Panc1 (cell line): ENCODE results near the gene NLRC4. TPM values are rescaled to one million over a fixed set of nuclear protein-coding genes. Genes with fewer than 3 reads are reported as not detected.

Experiments
- ATAC-seq: fragments of 200-7000 bp; cut with Tn5 transposase; 2 replicates; pipeline ENCODE4 v1.9.1; 2020; ENCODE audit warnings: mild to moderate bottlenecking, moderate library complexity
- BruUV-seq: library from RNA; stranded (reverse); fragments of 400-500 nt; replicated peaks from 2 replicates; lab custom pipeline; 2021; lab: Mats Ljungman, UMichigan
- CTCF ChIA-PET: fragments of 300-600 bp; sonication (Branson Sonifier 250); formaldehyde crosslinking; loops from one replicate; lab custom pipeline; 2022; ENCODE audit warnings: antibody characterized with exemption; lab: Charles Lee
- POLR2A ChIA-PET: fragments of 300-600 bp; sonication (Branson Sonifier 250); formaldehyde crosslinking; loops from one replicate; lab custom pipeline; 2022; ENCODE audit warnings: antibody characterized with exemption; lab: Charles Lee
- DNase-seq: peaks from one replicate; pipeline ENCODE4 v3.0.0-alpha.2; 2010; ENCODE audit warnings: low read depth, low spot score
- H3K27ac ChIP-seq: 2 replicates; pipeline ENCODE4 v1.5.1; 2011; ENCODE audit warnings: mild to moderate bottlenecking, low read length, inconsistent platforms
- H3K27me3 ChIP-seq: fragments of 200-500 bp; sonication (Bioruptor generic); 2 replicates; pipeline ENCODE4 v1.6.0; 2014; ENCODE audit warnings: low read length, inconsistent platforms; ENCODE audit not compliant: control insufficient read depth, insufficient read depth
- H3K36me3 ChIP-seq: fragments of 200-500 bp; sonication (Bioruptor generic); 2 replicates; pipeline ENCODE4 v1.5.1; 2014; ENCODE audit warnings: inconsistent platforms, mild to moderate bottlenecking, low read length, moderate library complexity; ENCODE audit not compliant: control insufficient read depth, insufficient read depth
- H3K4me1 ChIP-seq: 2 replicates; pipeline ENCODE4 v1.5.1; 2011; ENCODE audit warnings: inconsistent platforms, mild to moderate bottlenecking, low read length, moderate library complexity; ENCODE audit not compliant: control insufficient read depth, insufficient read depth
- H3K4me3 ChIP-seq, 2 experiments: 2 replicates each; pipeline ENCODE4 v1.5.1; 2011 to 2012; ENCODE audit warnings: low read depth in 2 of 2, low read length in 2 of 2, mild to moderate bottlenecking in 2 of 2, inconsistent platforms in 1 of 2, moderate library complexity in 1 of 2
- H3K9me3 ChIP-seq: fragments of 200-500 bp; sonication (Bioruptor generic); 2 replicates; pipeline ENCODE4 v1.5.1; 2014; ENCODE audit warnings: low read depth, mild to moderate bottlenecking, inconsistent platforms, low read length, moderate library complexity; ENCODE audit not compliant: control insufficient read depth, insufficient read depth
- CTCF ChIP-seq: fragments of 450-650 bp; IDR thresholded peaks from 2 replicates; pipeline ENCODE4 v1.5.1; 2017; ENCODE audit warnings: mild to moderate bottlenecking
- POLR2AphosphoS5 ChIP-seq: IDR thresholded peaks from 2 replicates; pipeline ENCODE4 v1.6.1; 2012; ENCODE audit warnings: mild to moderate bottlenecking, low read depth, low read length, moderate library complexity
- REST ChIP-seq, 2 experiments: IDR thresholded peaks; 2 replicates each; pipeline ENCODE4 v1.6.1; 2011 to 2012; ENCODE audit warnings: low read depth in 2 of 2, control low read depth in 1 of 2, low read length in 1 of 2, mild to moderate bottlenecking in 1 of 2, moderate library complexity in 1 of 2; ENCODE audit not compliant: insufficient read depth in 1 of 2
- SIN3A ChIP-seq: IDR thresholded peaks from 2 replicates; pipeline ENCODE4 v1.6.1; 2012; ENCODE audit warnings: low read depth, mild to moderate bottlenecking, low read length, moderate library complexity, borderline replicate concordance; ENCODE audit not compliant: insufficient read depth
- TCF7L2 ChIP-seq: IDR thresholded peaks from 2 replicates; pipeline ENCODE4 v1.6.1; 2011; ENCODE audit warnings: mild to moderate bottlenecking, low read depth, low read length, inconsistent platforms
- in situ Hi-C: cut with HindIII; loops from 2 replicates; pipeline ENCODE4 v1.10.0; 2016; ENCODE audit warnings: low sequenced_read_pairs, low pct_unique_long_range_greater_than_20kb
- intact Hi-C: fragments of 100-400 bp; cut with micrococcal nuclease; formaldehyde crosslinking; loops from one replicate; pipeline ENCODE4 v1.10.0; 2022; ENCODE audit not compliant: unreplicated experiment
- total RNA-seq: library from RNA; stranded (reverse); gene quantifications from one replicate; pipeline ENCODE4 v1.2.1, GENCODE V29; 2021; ENCODE audit not compliant: unreplicated experiment

Gene NLRC4
- total RNA-seq, 1 experiment from 2014 or later, result not detected

- TF ChIP-seq CTCF (no peak), TCF7L2 (no peak), SIN3A (no peak), POLR2AphosphoS5 (no peak), REST (IDR thresholded peaks at IDR 0.05; ENCODE audit: insufficient read depth in 1 of 2, low read depth in 2 of 2, low read length in 1 of 2) (no peak)
- no peaks in the 10 kb centered on the region for H3K9me3 ChIP-seq
- no peak overlapping the region for H3K4me3 ChIP-seq
- intact Hi-C loops (no loop called here), in situ Hi-C loops (no loop called here)
- no peak overlapping the region for H3K27ac ChIP-seq
- ChIA-PET POLR2A (no interaction called here), CTCF (interaction anchor here (0.7 kb wide), 1 partner anchor 10 kb away, joined by 4 read pairs; no protein-coding TSS in a partner anchor)
- H3K36me3 ChIP-seq, result no peaks in the 10 kb centered on the region
- no peaks in the 10 kb centered on the region for H3K4me1 ChIP-seq
- BruUV-seq, result no TSS peak
- ATAC-seq (no peak), DNase-seq (no peak)
- no peaks in the 10 kb centered on the region for H3K27me3 ChIP-seq
Measured at GRCh38 chr2:32262105-32262504, 2.6 kb downstream of the NLRC4 start.

- H3K9me3 ChIP-seq, result no peaks in the 10 kb centered on the region
- DNase-seq (no peak), ATAC-seq (no peak)
- intact Hi-C loops, result no loop called here
- no TSS peak for BruUV-seq
- TF ChIP-seq TCF7L2, result no peak
- TF ChIP-seq SIN3A, result no peak
- no peak for TF ChIP-seq CTCF
- TF ChIP-seq REST (IDR thresholded peaks at IDR 0.05; ENCODE audit: insufficient read depth in 1 of 2, low read depth in 2 of 2, low read length in 1 of 2), result no peak
- TF ChIP-seq POLR2AphosphoS5, result no peak
- in situ Hi-C loops, result no loop called here
- H3K4me1 ChIP-seq, result no peaks in the 10 kb centered on the region
- H3K27me3 ChIP-seq, result no peaks in the 10 kb centered on the region
- H3K4me3 ChIP-seq, result no peak overlapping the region
- no peak overlapping the region for H3K27ac ChIP-seq
- POLR2A ChIA-PET, result interaction anchor here (0.7 kb wide), 1 partner anchor 31 kb away, joined by 15 read pairs; no protein-coding TSS in a partner anchor
- H3K36me3 ChIP-seq, result no peaks in the 10 kb centered on the region
- CTCF ChIA-PET, result no interaction called here
Measured at GRCh38 chr2:32260376-32260775, 4.3 kb downstream of the NLRC4 start.
